ENCODE results near the gene CHRNA1. TPM values are rescaled to one million over a fixed set of nuclear protein-coding genes. Genes with fewer than 3 reads are reported as not detected.
A peak's percentile ranks its signal among the peaks of the same experiment; 100 is the strongest.

Gene CHRNA1
- total and polyA plus RNA-seq, 2 experiments from 2014 or later: not detected

DNA sequence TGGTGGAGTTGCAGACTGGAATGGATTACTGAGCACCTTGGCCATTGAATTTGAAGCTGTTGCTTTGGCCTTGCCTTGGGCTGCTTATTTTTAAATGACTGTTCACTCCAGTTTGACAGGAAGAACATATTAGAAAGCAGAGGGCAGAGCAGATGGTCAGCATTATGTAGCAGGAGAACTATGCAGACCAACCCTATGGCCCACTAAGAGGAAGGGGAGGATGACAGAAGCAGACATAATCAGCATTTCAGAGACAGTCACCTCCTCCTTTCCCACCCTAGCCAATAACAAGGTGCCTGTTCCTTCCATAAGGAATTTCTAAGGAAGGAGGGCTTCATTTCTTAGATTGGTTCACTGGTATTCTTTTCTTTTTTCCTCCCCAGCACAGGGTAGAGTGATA lies 2.4 kb downstream of the CHRNA1 start:
- no peak; the same call in 2 of the 3 replicates for ATAC-seq
- H3K4me2 ChIP-seq: no peak overlapping the region
- no peak overlapping the region for H3K4me3 Mint-ChIP-seq

More for the DNA sequence above, 2.4 kb downstream of the CHRNA1 start:
- Histone ChIP-seq H3K27me3 (ENCODE audit: insufficient read depth) (no peaks in the 10 kb centered on the region), H3K9me2 (ENCODE audit: insufficient read depth) (peaks cover 3% of the 10 kb centered on the region; the same call in 1 of the 2 replicates), H3K4me3 (no peak overlapping the region), H2AFZ (peak overlapping the region; percentile 56; the same call in 1 of the 2 replicates), H3F3A (replicated peaks; ENCODE audit: low read depth) (no peaks in the 10 kb centered on the region), H3K27ac (ENCODE audit: low read depth) (no peak overlapping the region), H3K79me2 (replicated peaks; ENCODE audit: insufficient read depth) (no peaks in the 10 kb centered on the region), H3K4me1 (ENCODE audit: insufficient read depth) (peaks cover 10% of the 10 kb centered on the region; the same call in 1 of the 2 replicates), H4K20me1 (replicated peaks; ENCODE audit: insufficient read depth) (no peaks in the 10 kb centered on the region), H3K36me3 (ENCODE audit: insufficient read depth) (no peaks in the 10 kb centered on the region)
- peaks cover 2% of the 10 kb centered on the region for H3K27me3 Mint-ChIP-seq (ENCODE audit: insufficient read depth, low read depth, poor library complexity)
- DNase-seq (ENCODE audit: low spot score): no peak
- no peaks in the 10 kb centered on the region for H3K9me3 Mint-ChIP-seq
- no peaks in the 10 kb centered on the region for H3K36me3 Mint-ChIP-seq (ENCODE audit: low read depth)
- H3K27ac Mint-ChIP-seq: no peak overlapping the region
- peaks cover 12% of the 10 kb centered on the region; the same call in 2 of the 3 replicates for H3K4me1 Mint-ChIP-seq
- TF ChIP-seq EZH2 (IDR thresholded peaks at IDR 0.05; ENCODE audit: low read depth, unreplicated experiment): no peak
- no peak for TF ChIP-seq ZNF331 (CRISPR knock-in tag; IDR thresholded peaks at IDR 0.05; ENCODE audit: low read depth)
- no peak for TF ChIP-seq JUNB (IDR thresholded peaks at IDR 0.05; ENCODE audit: unreplicated experiment)
- no peak for TF ChIP-seq EZH2phosphoT487 (IDR thresholded peaks at IDR 0.05; ENCODE audit: unreplicated experiment)
- no peak for TF ChIP-seq STAT1 (IDR thresholded peaks at IDR 0.05; ENCODE audit: unreplicated experiment)
- no peak for TF ChIP-seq CREB1 (CRISPR knock-in tag; IDR thresholded peaks at IDR 0.05; ENCODE audit: low read depth)
- TF ChIP-seq NANOG (IDR thresholded peaks at IDR 0.05; ENCODE audit: borderline replicate concordance): no peak
- TF ChIP-seq POLR2AphosphoS5 (IDR thresholded peaks at IDR 0.05; ENCODE audit: low read depth): no peak
- TF ChIP-seq, protein P1, sequence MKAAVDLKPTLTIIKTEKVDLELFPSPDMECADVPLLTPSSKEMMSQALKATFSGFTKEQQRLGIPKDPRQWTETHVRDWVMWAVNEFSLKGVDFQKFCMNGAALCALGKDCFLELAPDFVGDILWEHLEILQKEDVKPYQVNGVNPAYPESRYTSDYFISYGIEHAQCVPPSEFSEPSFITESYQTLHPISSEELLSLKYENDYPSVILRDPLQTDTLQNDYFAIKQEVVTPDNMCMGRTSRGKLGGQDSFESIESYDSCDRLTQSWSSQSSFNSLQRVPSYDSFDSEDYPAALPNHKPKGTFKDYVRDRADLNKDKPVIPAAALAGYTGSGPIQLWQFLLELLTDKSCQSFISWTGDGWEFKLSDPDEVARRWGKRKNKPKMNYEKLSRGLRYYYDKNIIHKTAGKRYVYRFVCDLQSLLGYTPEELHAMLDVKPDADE (IDR thresholded peaks at IDR 0.05): no peak
- TF ChIP-seq, protein P2, sequence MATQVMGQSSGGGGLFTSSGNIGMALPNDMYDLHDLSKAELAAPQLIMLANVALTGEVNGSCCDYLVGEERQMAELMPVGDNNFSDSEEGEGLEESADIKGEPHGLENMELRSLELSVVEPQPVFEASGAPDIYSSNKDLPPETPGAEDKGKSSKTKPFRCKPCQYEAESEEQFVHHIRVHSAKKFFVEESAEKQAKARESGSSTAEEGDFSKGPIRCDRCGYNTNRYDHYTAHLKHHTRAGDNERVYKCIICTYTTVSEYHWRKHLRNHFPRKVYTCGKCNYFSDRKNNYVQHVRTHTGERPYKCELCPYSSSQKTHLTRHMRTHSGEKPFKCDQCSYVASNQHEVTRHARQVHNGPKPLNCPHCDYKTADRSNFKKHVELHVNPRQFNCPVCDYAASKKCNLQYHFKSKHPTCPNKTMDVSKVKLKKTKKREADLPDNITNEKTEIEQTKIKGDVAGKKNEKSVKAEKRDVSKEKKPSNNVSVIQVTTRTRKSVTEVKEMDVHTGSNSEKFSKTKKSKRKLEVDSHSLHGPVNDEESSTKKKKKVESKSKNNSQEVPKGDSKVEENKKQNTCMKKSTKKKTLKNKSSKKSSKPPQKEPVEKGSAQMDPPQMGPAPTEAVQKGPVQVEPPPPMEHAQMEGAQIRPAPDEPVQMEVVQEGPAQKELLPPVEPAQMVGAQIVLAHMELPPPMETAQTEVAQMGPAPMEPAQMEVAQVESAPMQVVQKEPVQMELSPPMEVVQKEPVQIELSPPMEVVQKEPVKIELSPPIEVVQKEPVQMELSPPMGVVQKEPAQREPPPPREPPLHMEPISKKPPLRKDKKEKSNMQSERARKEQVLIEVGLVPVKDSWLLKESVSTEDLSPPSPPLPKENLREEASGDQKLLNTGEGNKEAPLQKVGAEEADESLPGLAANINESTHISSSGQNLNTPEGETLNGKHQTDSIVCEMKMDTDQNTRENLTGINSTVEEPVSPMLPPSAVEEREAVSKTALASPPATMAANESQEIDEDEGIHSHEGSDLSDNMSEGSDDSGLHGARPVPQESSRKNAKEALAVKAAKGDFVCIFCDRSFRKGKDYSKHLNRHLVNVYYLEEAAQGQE (IDR thresholded peaks at IDR 0.05; ENCODE audit: unreplicated experiment): no peak
- no peak for TF ChIP-seq ZNF114 (CRISPR knock-in tag; IDR thresholded peaks at IDR 0.05)
- TF ChIP-seq, protein P3, sequence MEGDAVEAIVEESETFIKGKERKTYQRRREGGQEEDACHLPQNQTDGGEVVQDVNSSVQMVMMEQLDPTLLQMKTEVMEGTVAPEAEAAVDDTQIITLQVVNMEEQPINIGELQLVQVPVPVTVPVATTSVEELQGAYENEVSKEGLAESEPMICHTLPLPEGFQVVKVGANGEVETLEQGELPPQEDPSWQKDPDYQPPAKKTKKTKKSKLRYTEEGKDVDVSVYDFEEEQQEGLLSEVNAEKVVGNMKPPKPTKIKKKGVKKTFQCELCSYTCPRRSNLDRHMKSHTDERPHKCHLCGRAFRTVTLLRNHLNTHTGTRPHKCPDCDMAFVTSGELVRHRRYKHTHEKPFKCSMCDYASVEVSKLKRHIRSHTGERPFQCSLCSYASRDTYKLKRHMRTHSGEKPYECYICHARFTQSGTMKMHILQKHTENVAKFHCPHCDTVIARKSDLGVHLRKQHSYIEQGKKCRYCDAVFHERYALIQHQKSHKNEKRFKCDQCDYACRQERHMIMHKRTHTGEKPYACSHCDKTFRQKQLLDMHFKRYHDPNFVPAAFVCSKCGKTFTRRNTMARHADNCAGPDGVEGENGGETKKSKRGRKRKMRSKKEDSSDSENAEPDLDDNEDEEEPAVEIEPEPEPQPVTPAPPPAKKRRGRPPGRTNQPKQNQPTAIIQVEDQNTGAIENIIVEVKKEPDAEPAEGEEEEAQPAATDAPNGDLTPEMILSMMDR (conservative IDR thresholded peaks at IDR 0.05; ENCODE audit: low read depth in 2 of 2): no peak
- TF ChIP-seq, protein P4, sequence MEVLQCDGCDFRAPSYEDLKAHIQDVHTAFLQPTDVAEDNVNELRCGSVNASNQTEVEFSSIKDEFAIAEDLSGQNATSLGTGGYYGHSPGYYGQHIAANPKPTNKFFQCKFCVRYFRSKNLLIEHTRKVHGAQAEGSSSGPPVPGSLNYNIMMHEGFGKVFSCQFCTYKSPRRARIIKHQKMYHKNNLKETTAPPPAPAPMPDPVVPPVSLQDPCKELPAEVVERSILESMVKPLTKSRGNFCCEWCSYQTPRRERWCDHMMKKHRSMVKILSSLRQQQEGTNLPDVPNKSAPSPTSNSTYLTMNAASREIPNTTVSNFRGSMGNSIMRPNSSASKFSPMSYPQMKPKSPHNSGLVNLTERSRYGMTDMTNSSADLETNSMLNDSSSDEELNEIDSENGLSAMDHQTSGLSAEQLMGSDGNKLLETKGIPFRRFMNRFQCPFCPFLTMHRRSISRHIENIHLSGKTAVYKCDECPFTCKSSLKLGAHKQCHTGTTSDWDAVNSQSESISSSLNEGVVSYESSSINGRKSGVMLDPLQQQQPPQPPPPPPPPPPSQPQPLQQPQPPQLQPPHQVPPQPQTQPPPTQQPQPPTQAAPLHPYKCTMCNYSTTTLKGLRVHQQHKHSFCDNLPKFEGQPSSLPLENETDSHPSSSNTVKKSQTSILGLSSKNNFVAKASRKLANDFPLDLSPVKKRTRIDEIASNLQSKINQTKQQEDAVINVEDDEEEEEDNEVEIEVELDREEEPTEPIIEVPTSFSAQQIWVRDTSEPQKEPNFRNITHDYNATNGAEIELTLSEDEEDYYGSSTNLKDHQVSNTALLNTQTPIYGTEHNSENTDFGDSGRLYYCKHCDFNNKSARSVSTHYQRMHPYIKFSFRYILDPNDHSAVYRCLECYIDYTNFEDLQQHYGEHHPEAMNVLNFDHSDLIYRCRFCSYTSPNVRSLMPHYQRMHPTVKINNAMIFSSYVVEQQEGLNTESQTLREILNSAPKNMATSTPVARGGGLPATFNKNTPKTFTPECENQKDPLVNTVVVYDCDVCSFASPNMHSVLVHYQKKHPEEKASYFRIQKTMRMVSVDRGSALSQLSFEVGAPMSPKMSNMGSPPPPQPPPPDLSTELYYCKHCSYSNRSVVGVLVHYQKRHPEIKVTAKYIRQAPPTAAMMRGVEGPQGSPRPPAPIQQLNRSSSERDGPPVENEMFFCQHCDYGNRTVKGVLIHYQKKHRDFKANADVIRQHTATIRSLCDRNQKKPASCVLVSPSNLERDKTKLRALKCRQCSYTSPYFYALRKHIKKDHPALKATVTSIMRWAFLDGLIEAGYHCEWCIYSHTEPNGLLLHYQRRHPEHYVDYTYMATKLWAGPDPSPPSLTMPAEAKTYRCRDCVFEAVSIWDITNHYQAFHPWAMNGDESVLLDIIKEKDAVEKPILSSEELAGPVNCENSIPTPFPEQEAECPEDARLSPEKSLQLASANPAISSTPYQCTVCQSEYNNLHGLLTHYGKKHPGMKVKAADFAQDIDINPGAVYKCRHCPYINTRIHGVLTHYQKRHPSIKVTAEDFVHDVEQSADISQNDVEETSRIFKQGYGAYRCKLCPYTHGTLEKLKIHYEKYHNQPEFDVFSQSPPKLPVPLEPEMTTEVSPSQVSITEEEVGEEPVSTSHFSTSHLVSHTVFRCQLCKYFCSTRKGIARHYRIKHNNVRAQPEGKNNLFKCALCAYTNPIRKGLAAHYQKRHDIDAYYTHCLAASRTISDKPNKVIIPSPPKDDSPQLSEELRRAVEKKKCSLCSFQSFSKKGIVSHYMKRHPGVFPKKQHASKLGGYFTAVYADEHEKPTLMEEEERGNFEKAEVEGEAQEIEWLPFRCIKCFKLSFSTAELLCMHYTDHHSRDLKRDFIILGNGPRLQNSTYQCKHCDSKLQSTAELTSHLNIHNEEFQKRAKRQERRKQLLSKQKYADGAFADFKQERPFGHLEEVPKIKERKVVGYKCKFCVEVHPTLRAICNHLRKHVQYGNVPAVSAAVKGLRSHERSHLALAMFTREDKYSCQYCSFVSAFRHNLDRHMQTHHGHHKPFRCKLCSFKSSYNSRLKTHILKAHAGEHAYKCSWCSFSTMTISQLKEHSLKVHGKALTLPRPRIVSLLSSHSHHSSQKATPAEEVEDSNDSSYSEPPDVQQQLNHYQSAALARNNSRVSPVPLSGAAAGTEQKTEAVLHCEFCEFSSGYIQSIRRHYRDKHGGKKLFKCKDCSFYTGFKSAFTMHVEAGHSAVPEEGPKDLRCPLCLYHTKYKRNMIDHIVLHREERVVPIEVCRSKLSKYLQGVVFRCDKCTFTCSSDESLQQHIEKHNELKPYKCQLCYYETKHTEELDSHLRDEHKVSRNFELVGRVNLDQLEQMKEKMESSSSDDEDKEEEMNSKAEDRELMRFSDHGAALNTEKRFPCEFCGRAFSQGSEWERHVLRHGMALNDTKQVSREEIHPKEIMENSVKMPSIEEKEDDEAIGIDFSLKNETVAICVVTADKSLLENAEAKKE (CRISPR knock-in tag; IDR thresholded peaks at IDR 0.05): no peak

Measured in GM23338 (cell line).